ENCODE data around the gene RUNX2. TPM values are rescaled to one million over a fixed set of nuclear protein-coding genes. Genes with fewer than 3 reads are reported as not detected.

The RUNX2 gene
- total RNA-seq, 1 donor from 2014 or later, result 0.09 TPM

DNA sequence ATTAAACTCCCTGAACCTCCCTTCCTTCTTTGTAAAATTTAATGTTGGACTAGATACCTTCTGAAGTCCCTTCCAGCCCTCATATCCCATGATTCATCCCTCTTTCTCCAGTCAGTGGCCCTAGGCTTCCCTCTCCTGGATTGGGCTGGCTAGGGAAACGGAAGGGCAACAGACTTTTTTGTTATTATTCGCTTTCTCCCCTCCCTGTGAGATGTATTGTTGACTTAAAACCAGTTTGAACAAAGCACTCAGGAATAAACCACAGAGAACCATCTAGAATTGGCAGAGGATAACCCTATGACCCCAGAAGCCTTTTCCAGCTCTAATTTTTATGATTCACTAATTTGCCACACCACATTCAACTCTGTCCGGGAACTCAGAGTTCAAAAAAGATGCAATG, 289.3 kb downstream of the RUNX2 start:
- H3K4me1 Mint-ChIP-seq, result peaks cover 7% of the 10 kb centered on the region
- DNase-seq (ENCODE audit: low spot score), result no peak
- no peaks in the 10 kb centered on the region for H3F3A ChIP-seq (ENCODE audit: low read depth)
- no peak overlapping the region for H3K4me3 ChIP-seq
- H3K27me3 ChIP-seq, result no peaks in the 10 kb centered on the region
- H3K27ac ChIP-seq, result no peak overlapping the region
- H3K9me3 ChIP-seq (ENCODE audit: low read depth), result no peaks in the 10 kb centered on the region
- H4K20me1 ChIP-seq (ENCODE audit: low read depth), result no peaks in the 10 kb centered on the region
- no peaks in the 10 kb centered on the region for H3K27me3 Mint-ChIP-seq (ENCODE audit: insufficient read depth, low read depth)
- H3K4me1 ChIP-seq, result no peaks in the 10 kb centered on the region
- H3K79me2 ChIP-seq (ENCODE audit: low read depth), result no peaks in the 10 kb centered on the region
- no peaks in the 10 kb centered on the region for H3K36me3 Mint-ChIP-seq
- TF ChIP-seq EZH2phosphoT487 (IDR thresholded peaks at IDR 0.05), result no peak
- no peak for TF ChIP-seq EZH2 (IDR thresholded peaks at IDR 0.05)
- TF ChIP-seq, protein P1, sequence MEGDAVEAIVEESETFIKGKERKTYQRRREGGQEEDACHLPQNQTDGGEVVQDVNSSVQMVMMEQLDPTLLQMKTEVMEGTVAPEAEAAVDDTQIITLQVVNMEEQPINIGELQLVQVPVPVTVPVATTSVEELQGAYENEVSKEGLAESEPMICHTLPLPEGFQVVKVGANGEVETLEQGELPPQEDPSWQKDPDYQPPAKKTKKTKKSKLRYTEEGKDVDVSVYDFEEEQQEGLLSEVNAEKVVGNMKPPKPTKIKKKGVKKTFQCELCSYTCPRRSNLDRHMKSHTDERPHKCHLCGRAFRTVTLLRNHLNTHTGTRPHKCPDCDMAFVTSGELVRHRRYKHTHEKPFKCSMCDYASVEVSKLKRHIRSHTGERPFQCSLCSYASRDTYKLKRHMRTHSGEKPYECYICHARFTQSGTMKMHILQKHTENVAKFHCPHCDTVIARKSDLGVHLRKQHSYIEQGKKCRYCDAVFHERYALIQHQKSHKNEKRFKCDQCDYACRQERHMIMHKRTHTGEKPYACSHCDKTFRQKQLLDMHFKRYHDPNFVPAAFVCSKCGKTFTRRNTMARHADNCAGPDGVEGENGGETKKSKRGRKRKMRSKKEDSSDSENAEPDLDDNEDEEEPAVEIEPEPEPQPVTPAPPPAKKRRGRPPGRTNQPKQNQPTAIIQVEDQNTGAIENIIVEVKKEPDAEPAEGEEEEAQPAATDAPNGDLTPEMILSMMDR (IDR thresholded peaks at IDR 0.05), result no peak
- H3K4me3 Mint-ChIP-seq, result no peak overlapping the region
- H3K4me2 ChIP-seq, result no peak overlapping the region
- H2AFZ ChIP-seq (replicated peaks), result no peak overlapping the region
- H3K9me3 Mint-ChIP-seq, result no peaks in the 10 kb centered on the region
- peak overlapping the region; percentile 3 for H3K27ac Mint-ChIP-seq
- H3K36me3 ChIP-seq, result no peaks in the 10 kb centered on the region
- H3K9ac ChIP-seq, result no peak overlapping the region

DNA sequence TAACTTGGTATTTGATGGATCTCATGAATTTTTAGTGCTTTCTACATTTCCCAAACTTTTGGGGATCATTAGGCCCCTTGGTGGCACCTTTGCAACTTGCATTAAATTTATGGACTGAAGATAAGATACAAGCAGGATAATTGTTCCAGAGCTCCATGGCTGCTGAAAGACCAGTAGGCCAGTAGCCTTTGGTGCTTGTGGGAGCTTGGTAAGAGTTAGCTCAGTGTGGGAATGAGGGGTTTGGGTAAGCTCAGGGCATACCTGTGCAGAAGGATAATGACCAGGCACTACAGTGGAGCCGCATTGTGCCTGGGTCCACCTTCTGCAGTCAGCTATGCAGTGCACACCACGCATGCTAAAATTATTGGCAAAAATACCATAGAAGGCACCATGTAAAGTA, 290.1 kb downstream of the RUNX2 start:
- no peaks in the 10 kb centered on the region for H3K4me1 ChIP-seq
- H3K27me3 Mint-ChIP-seq (ENCODE audit: insufficient read depth, low read depth), result no peaks in the 10 kb centered on the region

DNA sequence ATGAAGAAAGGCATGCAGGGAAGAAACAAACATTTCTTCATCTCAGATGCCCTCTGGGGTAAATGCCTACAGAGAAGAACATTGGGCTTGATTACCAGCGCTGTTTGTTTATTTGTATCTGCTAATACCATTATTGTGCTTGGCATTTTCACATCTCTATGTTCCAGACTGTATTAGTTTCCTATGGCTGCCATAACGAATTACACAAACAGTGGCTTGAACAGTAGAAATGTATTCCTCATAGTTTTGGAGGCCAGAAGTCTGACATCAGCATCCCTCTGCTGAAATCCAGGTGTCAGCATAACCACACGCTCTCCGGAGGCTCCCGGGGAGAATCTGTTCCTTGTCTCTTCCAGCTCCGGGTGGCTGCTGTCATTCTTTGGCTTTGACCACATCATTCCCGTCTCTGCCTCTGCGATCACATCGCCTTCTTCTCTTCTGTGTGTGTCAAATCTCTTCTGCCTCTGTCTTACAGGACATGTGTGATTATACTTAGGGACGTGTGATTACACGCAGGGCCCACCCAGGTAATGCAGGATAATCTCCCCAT, 291.2 kb downstream of the RUNX2 start:
- Histone ChIP-seq H2AFZ (replicated peaks) (no peak overlapping the region), H3K36me3 (no peaks in the 10 kb centered on the region), H3K4me3 (no peak overlapping the region), H3K4me1 (no peaks in the 10 kb centered on the region), H3K9ac (no peak overlapping the region), H3K79me2 (ENCODE audit: low read depth) (no peaks in the 10 kb centered on the region), H3K27me3 (no peaks in the 10 kb centered on the region), H4K20me1 (ENCODE audit: low read depth) (no peaks in the 10 kb centered on the region), H3K9me3 (ENCODE audit: low read depth) (no peaks in the 10 kb centered on the region), H3K4me2 (no peak overlapping the region), H3K27ac (no peak overlapping the region), H3F3A (ENCODE audit: low read depth) (no peaks in the 10 kb centered on the region)
- Mint-ChIP-seq H3K27me3 (ENCODE audit: insufficient read depth, low read depth) (no peaks in the 10 kb centered on the region), H3K36me3 (no peaks in the 10 kb centered on the region), H3K9me3 (no peaks in the 10 kb centered on the region), H3K27ac (no peak overlapping the region), H3K4me1 (peaks cover 4% of the 10 kb centered on the region), H3K4me3 (no peak overlapping the region)
- no peak for DNase-seq (ENCODE audit: low spot score)
- no peak for TF ChIP-seq EZH2phosphoT487 (IDR thresholded peaks at IDR 0.05)

More for the DNA sequence above, 290.1 kb downstream of the RUNX2 start:
- H3K4me3 ChIP-seq, result no peak overlapping the region
- DNase-seq (ENCODE audit: low spot score), result no peak
- H3K9me3 ChIP-seq (ENCODE audit: low read depth), result no peaks in the 10 kb centered on the region
- no peaks in the 10 kb centered on the region for H3K36me3 ChIP-seq
- no peaks in the 10 kb centered on the region for H3F3A ChIP-seq (ENCODE audit: low read depth)
- no peaks in the 10 kb centered on the region for H4K20me1 ChIP-seq (ENCODE audit: low read depth)
- no peaks in the 10 kb centered on the region for H3K27me3 ChIP-seq
- Mint-ChIP-seq H3K4me1 (peaks cover 7% of the 10 kb centered on the region), H3K36me3 (no peaks in the 10 kb centered on the region), H3K27ac (no peak overlapping the region), H3K4me3 (no peak overlapping the region), H3K9me3 (no peaks in the 10 kb centered on the region)
- no peak overlapping the region for H2AFZ ChIP-seq (replicated peaks)
- no peaks in the 10 kb centered on the region for H3K79me2 ChIP-seq (ENCODE audit: low read depth)
- H3K9ac ChIP-seq, result no peak overlapping the region
- no peak overlapping the region for H3K4me2 ChIP-seq
- H3K27ac ChIP-seq, result no peak overlapping the region
- TF ChIP-seq EZH2phosphoT487 (IDR thresholded peaks at IDR 0.05) (no peak), EZH2 (IDR thresholded peaks at IDR 0.05) (no peak)
- TF ChIP-seq, protein P1 (IDR thresholded peaks at IDR 0.05), result no peak

DNA sequence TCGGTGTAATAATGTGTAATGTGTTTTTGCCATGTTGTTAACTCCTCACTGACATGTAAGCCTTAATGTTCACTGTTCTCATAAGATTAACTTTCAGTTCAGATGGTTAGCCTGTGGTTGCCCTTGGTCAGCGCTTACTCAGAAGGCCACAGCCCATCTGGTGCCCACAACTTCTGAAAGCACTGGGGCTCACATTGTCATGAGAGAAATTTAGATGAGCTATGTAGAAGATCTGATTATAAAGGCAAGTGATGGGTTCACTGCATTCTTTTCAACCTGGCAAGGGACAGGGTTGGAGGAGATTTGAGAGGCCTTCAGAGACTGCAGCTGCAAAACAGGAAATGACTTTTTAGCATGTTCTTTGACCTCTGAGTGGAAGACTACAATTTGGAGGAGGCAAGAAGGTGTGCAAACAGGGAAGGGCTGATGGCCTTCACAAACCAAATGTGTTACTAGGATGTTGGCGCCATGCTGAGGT, 291.9 kb downstream of the RUNX2 start:
- Histone ChIP-seq H3K4me3 (no peak overlapping the region), H3K4me2 (no peak overlapping the region), H3K9ac (no peak overlapping the region), H3F3A (ENCODE audit: low read depth) (no peaks in the 10 kb centered on the region), H3K36me3 (no peaks in the 10 kb centered on the region), H3K27ac (no peak overlapping the region), H2AFZ (replicated peaks) (no peak overlapping the region), H3K27me3 (no peaks in the 10 kb centered on the region), H3K4me1 (no peaks in the 10 kb centered on the region), H3K9me3 (ENCODE audit: low read depth) (no peaks in the 10 kb centered on the region), H3K79me2 (ENCODE audit: low read depth) (no peaks in the 10 kb centered on the region), H4K20me1 (ENCODE audit: low read depth) (no peaks in the 10 kb centered on the region)
- H3K4me3 Mint-ChIP-seq, result no peak overlapping the region
- no peaks in the 10 kb centered on the region for H3K9me3 Mint-ChIP-seq
- H3K27ac Mint-ChIP-seq, result no peak overlapping the region
- H3K27me3 Mint-ChIP-seq (ENCODE audit: insufficient read depth, low read depth), result no peaks in the 10 kb centered on the region
- peaks cover 4% of the 10 kb centered on the region for H3K4me1 Mint-ChIP-seq
- DNase-seq (ENCODE audit: low spot score), result no peak
- no peak for TF ChIP-seq EZH2 (IDR thresholded peaks at IDR 0.05)
- TF ChIP-seq EZH2phosphoT487 (IDR thresholded peaks at IDR 0.05), result no peak
- no peaks in the 10 kb centered on the region for H3K36me3 Mint-ChIP-seq
